ENCODE measurements around the gene CNP.

GRCh38 chr17:42017866-42018200 lies 51.2 kb downstream of the CNP start:
- no peak for TF ChIP-seq POLR2A (IDR thresholded peaks at IDR 0.05)
- TF ChIP-seq CTCF (IDR thresholded peaks at IDR 0.05) = no peak
